B cell (primary cell): ENCODE data around the gene ETFRF1. TPM values are rescaled to one million over a fixed set of nuclear protein-coding genes. Genes with fewer than 3 reads are reported as not detected.

ENCODE experiments used
- ATAC-seq: fragments of 200-7000 bp; cut with Tn5 transposase; one replicate; pipeline ENCODE4 v1.10.0; 2021; ENCODE audit warnings: low read depth, mild to moderate bottlenecking, moderate number of reproducible peaks, moderate library complexity
- CTCF ChIA-PET: fragments of 350-600 bp; sonication (Branson Sonifier 250); formaldehyde crosslinking; loops from one replicate; lab custom pipeline; 2021; ENCODE audit warnings: antibody characterized with exemption, inconsistent platforms; lab: Charles Lee
- POLR2A ChIA-PET: fragments of 350-600 bp; sonication (Branson Sonifier 250); formaldehyde crosslinking; loops from one replicate; lab custom pipeline; 2021; ENCODE audit warnings: antibody characterized with exemption; lab: Charles Lee
- DNase-seq: peaks from one replicate; pipeline ENCODE4 v3.0.0; 2013
- H2AFZ ChIP-seq: 2 replicates; pipeline ENCODE4 v1.6.1; 2012; ENCODE audit warnings: mild to moderate bottlenecking, low read depth, low read length; ENCODE audit not compliant: insufficient read depth, poor library complexity, severe bottlenecking
- H3K27ac ChIP-seq, 2 donors: 1 replicate in 1 of 2; 2 replicates in 1 of 2; pipeline ENCODE4 v1.5.1; 2012 to 2013; ENCODE audit warnings: low read length in 2 of 2, mild to moderate bottlenecking in 2 of 2, moderate library complexity in 1 of 2
- H3K27me3 ChIP-seq, 4 experiments: fragments of 200-600 bp in 1 of 4; sonication (generic) in 1 of 4; replicated peaks in 1 of 4; 1 replicate in 2 of 4; 2 replicates in 2 of 4; pipeline versions ENCODE4 v1.6.1 to v1.7.0; 2013 to 2016; ENCODE audit warnings: low read length in 3 of 4, mild to moderate bottlenecking in 2 of 4, mixed read lengths in 1 of 4, moderate library complexity in 1 of 4; ENCODE audit not compliant: insufficient read depth in 4 of 4, control insufficient read depth in 3 of 4; ENCODE audit errors: control extremely low read depth in 1 of 4
- H3K36me3 ChIP-seq, 2 experiments: replicated peaks in 1 of 2; 1 replicate in 1 of 2; 2 replicates in 1 of 2; pipeline versions ENCODE4 v1.6.1 to v1.7.1; 2013; ENCODE audit warnings: low read length in 1 of 2; ENCODE audit not compliant: insufficient read depth in 2 of 2, control insufficient read depth in 1 of 2; ENCODE audit errors: control extremely low read depth in 1 of 2, extremely low read depth in 1 of 2
- H3K4me1 ChIP-seq, 2 donors: fragments of 200-600 bp in 1 of 2; sonication (generic) in 1 of 2; 1 replicate in 1 of 2; 2 replicates in 1 of 2; pipeline versions ENCODE4 v1.5.1 to v1.6.1; 2013 to 2017; ENCODE audit warnings: low read length in 2 of 2; ENCODE audit not compliant: control insufficient read depth in 2 of 2, insufficient read depth in 2 of 2
- H3K4me2 ChIP-seq: replicated peaks from 2 replicates; pipeline ENCODE3; 2012; ENCODE audit warnings: mild to moderate bottlenecking, low read depth, low read length; ENCODE audit not compliant: poor library complexity, severe bottlenecking
- H3K4me3 ChIP-seq, 5 experiments: fragments of 200-600 bp in 1 of 5; sonication (generic) in 1 of 5; 1 replicate in 3 of 5; 2 replicates in 2 of 5; pipeline versions ENCODE4 v1.5.1 to v1.7.0; 2011 to 2016; ENCODE audit warnings: low read length in 4 of 5, mild to moderate bottlenecking in 4 of 5, low read depth in 2 of 5, control low read depth in 1 of 5, moderate library complexity in 1 of 5; ENCODE audit not compliant: insufficient read depth in 1 of 5; ENCODE audit errors: control extremely low read depth in 1 of 5, extremely low read depth in 1 of 5
- H3K79me2 ChIP-seq: fragments of 200-600 bp; sonication (generic); one replicate; pipeline ENCODE4 v1.6.0; 2016; ENCODE audit warnings: low read length; ENCODE audit not compliant: control insufficient read depth, insufficient read depth
- H3K9ac ChIP-seq: fragments of 200-600 bp; sonication (generic); 2 replicates; pipeline ENCODE4 v1.6.1; 2017; ENCODE audit warnings: mild to moderate bottlenecking, low read length, moderate library complexity
- H3K9me3 ChIP-seq, 3 donors: one replicate each; pipeline versions ENCODE4 v1.6.1 to v1.7.1; 2013; ENCODE audit warnings: low read length in 2 of 3; ENCODE audit not compliant: control insufficient read depth in 2 of 3, insufficient read depth in 1 of 3; ENCODE audit errors: control extremely low read depth in 1 of 3
- H4K20me1 ChIP-seq: 2 replicates; pipeline ENCODE4 v1.6.0; 2012; ENCODE audit warnings: mild to moderate bottlenecking, low read length; ENCODE audit not compliant: insufficient read depth, control insufficient read depth, poor library complexity, severe bottlenecking
- H3K27ac Mint-ChIP-seq: one replicate; pipeline ENCODE4 v1.8.0; 2021; ENCODE audit warnings: mixed read lengths
- H3K27me3 Mint-ChIP-seq: one replicate; pipeline ENCODE4 v1.8.0; 2021; ENCODE audit warnings: mixed read lengths
- H3K4me1 Mint-ChIP-seq: one replicate; pipeline ENCODE4 v1.8.0; 2021; ENCODE audit warnings: mixed read lengths
- H3K4me3 Mint-ChIP-seq: one replicate; pipeline ENCODE4 v1.8.0; 2021; ENCODE audit warnings: mixed read lengths
- H3K9me3 Mint-ChIP-seq: one replicate; pipeline ENCODE4 v1.8.0; 2022; ENCODE audit warnings: mixed read lengths; ENCODE audit not compliant: insufficient read depth
- CTCF ChIP-seq: fragments of 200-600 bp; IDR thresholded peaks from one replicate; pipeline ENCODE4 v1.8.0; 2022; ENCODE audit warnings: antibody characterized with exemption, mild to moderate bottlenecking
- EZH2 ChIP-seq: IDR thresholded peaks from 2 replicates; pipeline ENCODE4 v1.6.1; 2012; ENCODE audit warnings: borderline replicate concordance, low read depth, mild to moderate bottlenecking, moderate library complexity, low read length; ENCODE audit not compliant: insufficient read depth, poor library complexity, severe bottlenecking
- WGBS: methylation state at CpG from one replicate; pipeline ENCODE4 v1.1.5; 2013; ENCODE audit warnings: missing lambda C conversion rate; ENCODE audit not compliant: insufficient coverage; 5-methylcytosine and 5-hydroxymethylcytosine counted together
- intact Hi-C: fragments of 100-400 bp; cut with micrococcal nuclease; formaldehyde crosslinking; loops from one replicate; pipeline ENCODE4 v1.10.0; 2022
- polyA plus RNA-seq: library from polyadenylated mRNA; depleted of rRNA; stranded (reverse); fragments of >200 nt; gene quantifications from 2 replicates; pipeline ENCODE4 v1.2.3, GENCODE V29; 2012
- total RNA-seq, 2 donors: library from RNA; stranded (reverse); fragments of 120-200 nt in 1 of 2; gene quantifications; 1 replicate in 1 of 2; 2 replicates in 1 of 2; pipeline versions ENCODE4 v1.2.3 to v1.2.4, GENCODE V29; 2013 to 2022

ETFRF1 gene
- total and polyA plus RNA-seq, 2 donors (not counting 1 experiment from before 2014, with no cell fraction given) = 17.9 to 26.1 TPM

- H3K27me3 ChIP-seq = no peaks in the 10 kb centered on the region
- H3K4me3 Mint-ChIP-seq = no peak overlapping the region
- H3K9me3 Mint-ChIP-seq = no peaks in the 10 kb centered on the region
- 100% methylated on average over 2 of the region's 3 CpGs for WGBS
- CTCF ChIA-PET = no interaction called here
- POLR2A ChIA-PET = no interaction called here
- H3K4me1 ChIP-seq = peaks cover 0 to 3% of the 10 kb centered on the region in 2 donors
- no peaks in the 10 kb centered on the region for H3K36me3 ChIP-seq
- no peaks in the 10 kb centered on the region for H4K20me1 ChIP-seq
- no peak overlapping the region for H3K4me3 ChIP-seq
- no peaks in the 10 kb centered on the region for H3K27me3 Mint-ChIP-seq
- no peak overlapping the region for H2AFZ ChIP-seq
- no peak overlapping the region for H3K27ac Mint-ChIP-seq
- ATAC-seq = no peak
- H3K27ac ChIP-seq = no peak overlapping the region
- peaks cover 8% of the 10 kb centered on the region for H3K4me1 Mint-ChIP-seq
- H3K9ac ChIP-seq = no peak overlapping the region
- DNase-seq = no peak
- H3K9me3 ChIP-seq = peaks cover 0 to 3% (median 2%) of the 10 kb centered on the region in 3 donors
- no peaks in the 10 kb centered on the region for H3K79me2 ChIP-seq
- no peak overlapping the region for H3K4me2 ChIP-seq
- intact Hi-C loops = no loop called here
- TF ChIP-seq EZH2 (no peak), CTCF (no peak)
Measured at GRCh38 chr12:25182765-25183164, 12.3 kb upstream of the ETFRF1 start.

- TF ChIP-seq CTCF = no peak
- TF ChIP-seq EZH2 = no peak
- H3K9me3 ChIP-seq = peaks cover 0 to 3% (median 2%) of the 10 kb centered on the region in 3 donors
- no peak overlapping the region for H3K9ac ChIP-seq
- ATAC-seq (no peak), DNase-seq (no peak)
- H3K4me2 ChIP-seq = no peak overlapping the region
- H3K27me3 ChIP-seq = no peaks in the 10 kb centered on the region
- no peak overlapping the region for H2AFZ ChIP-seq
- CTCF ChIA-PET = interaction anchor here (0.7 kb wide), 1 partner anchor 110 kb away, joined by 3 read pairs; no protein-coding TSS in a partner anchor
- no peaks in the 10 kb centered on the region for H4K20me1 ChIP-seq
- no peak overlapping the region for H3K4me3 ChIP-seq
- H3K79me2 ChIP-seq = no peaks in the 10 kb centered on the region
- Mint-ChIP-seq H3K27ac (no peak overlapping the region), H3K4me3 (no peak overlapping the region), H3K4me1 (peaks cover 8% of the 10 kb centered on the region), H3K27me3 (no peaks in the 10 kb centered on the region), H3K9me3 (no peaks in the 10 kb centered on the region)
- POLR2A ChIA-PET = no interaction called here
- no peaks in the 10 kb centered on the region for H3K36me3 ChIP-seq
- peaks cover 0 to 3% of the 10 kb centered on the region in 2 donors for H3K4me1 ChIP-seq
- no CpG with 5 or more reads among the region's 2 CpGs for WGBS
- intact Hi-C loops = no loop called here
- no peak overlapping the region for H3K27ac ChIP-seq
Measured at GRCh38 chr12:25184132-25184531, 10.9 kb upstream of the ETFRF1 start.
